GM21529 (cell line): ENCODE measurements around the gene ADRA1B.

Source experiments
- ATAC-seq: cut with Tn5 transposase; IDR thresholded peaks from one replicate; pipeline ENCODE4 v1.9.1; 2021; ENCODE audit not compliant: unreplicated experiment

Gene ADRA1B

GRCh38 chr5:159915904-159916840 is at the start of gene ADRA1B:
Gene ADRA1B (plus strand): TSS chr5:159916482. CDS start chr5:159916906, 424 bp downstream.
- ATAC-seq, result peak; percentile 74

DNA sequence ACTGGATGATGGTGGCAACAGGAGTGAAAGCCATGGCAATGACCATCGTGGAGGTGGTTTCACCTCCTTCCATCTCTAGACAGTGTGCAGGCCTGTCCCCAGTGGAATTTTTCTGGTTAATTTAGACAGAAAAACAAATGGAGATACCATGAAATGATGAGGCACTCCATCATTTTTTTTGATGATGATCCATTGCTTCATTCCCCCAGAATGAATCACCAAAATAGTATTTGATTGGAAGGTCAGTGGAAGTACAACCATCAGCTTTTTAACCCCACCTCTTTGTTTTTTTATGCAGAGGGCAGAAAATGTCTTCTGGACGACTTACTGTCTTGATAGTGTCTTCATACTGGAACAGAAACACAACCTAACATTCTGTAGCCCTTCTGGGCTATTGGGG is 42.6 kb upstream of the ADRA1B start:
- no peak for ATAC-seq

GRCh38 chr5:159874263-159874662 is 42.0 kb upstream of the ADRA1B start:
- ATAC-seq, result no peak

DNA sequence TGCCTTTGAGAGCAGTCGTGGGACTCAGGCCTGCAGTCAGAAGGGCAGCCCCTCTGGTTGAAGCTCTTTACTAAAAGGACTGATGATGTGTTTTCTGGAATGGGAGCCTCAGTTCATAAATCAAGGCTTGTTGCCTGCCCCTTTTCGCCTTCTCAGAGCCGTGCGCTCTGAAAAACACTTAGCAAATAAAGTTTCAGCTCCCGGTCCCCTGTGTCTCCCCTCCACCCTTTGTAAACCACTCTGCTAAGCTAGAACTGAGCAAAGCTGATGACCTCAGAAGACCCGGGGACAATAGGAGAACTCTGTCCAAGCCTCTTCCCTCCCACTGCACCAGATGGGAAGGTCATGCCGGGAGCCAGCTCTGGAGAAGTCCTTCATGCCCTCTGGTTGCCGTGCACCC is 39.3 kb upstream of the ADRA1B start:
- ATAC-seq, result no peak

DNA sequence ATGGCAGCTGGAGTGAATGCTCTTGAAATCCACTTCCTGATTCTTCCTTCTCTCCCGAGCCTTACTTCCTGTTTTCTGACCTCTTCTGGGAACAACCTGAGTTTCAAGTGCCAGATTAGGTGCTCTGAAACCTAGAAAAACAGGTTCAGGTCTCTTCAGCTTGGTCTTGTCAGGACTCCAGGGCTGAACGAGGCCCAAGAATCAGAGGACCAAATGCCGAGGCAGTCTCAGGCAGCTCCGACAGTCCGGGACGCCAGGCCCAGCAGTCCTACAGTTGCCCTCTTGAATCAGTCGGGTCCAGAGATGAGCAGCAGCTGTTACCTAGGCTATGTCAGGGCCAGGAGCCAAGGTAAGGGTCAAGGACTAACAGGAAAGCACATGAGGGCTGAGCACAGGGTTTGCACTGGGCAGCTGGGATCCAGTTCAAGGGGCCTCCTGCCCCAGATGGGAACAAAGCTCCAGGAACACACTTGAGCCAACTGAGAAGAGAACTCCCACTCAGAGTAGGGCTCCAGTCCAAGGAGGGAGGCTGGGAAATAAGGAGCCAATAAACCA is 38.3 kb upstream of the ADRA1B start:
- ATAC-seq, result no peak

DNA sequence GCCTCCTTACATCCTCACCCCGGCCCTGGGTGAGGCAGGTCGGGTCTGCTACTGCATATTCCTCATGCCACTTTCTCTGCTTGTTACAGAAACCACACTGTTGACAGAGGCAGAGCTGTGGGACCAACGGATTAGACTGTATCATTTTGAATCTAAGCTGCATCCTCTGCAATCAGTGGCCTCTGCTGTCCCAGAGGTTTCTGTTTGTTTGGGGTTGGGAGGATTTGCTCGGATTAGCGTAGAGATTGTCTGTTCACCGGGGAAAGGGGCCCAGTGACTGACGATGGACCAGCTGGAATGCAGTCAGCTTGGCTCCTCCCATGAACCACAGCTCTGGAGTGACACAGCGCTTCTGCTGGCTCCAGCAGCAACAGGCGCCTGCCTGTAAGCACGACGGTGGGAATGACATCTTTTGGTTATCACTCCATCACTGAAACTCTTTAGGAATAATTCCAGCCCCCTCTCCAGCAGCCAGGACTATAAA is 37.3 kb upstream of the ADRA1B start:
- ATAC-seq, result no peak

DNA sequence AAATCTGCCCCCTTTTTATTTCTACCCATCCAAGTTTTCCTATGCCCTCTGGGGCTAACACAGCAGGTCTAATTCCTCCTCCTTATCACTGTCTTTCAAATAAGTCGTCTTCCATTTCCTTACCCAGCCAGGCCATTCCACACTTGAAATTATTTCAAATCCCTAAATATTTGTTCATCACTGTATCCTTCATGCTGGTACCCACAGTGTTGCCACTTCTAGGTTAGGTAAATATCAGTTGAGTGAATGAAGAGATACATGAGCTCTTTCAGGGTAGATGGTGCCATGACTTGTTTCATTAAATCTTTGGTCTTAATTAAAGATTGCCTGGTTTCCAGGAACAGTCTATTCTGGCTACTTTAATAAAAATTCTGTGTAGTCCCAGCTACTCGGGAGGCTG is 35.6 kb upstream of the ADRA1B start:
- ATAC-seq, result no peak

DNA sequence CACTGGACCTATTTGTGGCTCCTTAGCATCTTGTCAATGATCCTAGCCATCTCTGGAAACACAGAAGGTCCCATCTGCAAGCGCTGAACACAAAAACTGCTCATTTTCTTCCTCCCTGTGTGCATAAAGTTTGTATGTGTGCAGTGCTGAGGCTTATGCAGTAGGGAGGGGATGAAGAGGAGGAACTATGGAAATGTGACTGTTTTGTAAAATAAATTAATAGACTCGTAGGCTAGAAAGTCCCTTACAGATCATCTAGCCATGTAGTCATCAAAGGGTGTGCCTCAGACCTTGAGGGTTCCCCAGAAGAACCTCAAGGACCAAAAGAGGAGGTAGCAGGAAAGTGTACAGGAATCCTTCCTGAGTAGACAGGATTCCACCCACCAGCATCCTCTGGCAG is 34.3 kb upstream of the ADRA1B start:
- no peak for ATAC-seq

- no peak for ATAC-seq
Observed at GRCh38 chr5:159883522-159883950, 32.7 kb upstream of the ADRA1B start.

DNA sequence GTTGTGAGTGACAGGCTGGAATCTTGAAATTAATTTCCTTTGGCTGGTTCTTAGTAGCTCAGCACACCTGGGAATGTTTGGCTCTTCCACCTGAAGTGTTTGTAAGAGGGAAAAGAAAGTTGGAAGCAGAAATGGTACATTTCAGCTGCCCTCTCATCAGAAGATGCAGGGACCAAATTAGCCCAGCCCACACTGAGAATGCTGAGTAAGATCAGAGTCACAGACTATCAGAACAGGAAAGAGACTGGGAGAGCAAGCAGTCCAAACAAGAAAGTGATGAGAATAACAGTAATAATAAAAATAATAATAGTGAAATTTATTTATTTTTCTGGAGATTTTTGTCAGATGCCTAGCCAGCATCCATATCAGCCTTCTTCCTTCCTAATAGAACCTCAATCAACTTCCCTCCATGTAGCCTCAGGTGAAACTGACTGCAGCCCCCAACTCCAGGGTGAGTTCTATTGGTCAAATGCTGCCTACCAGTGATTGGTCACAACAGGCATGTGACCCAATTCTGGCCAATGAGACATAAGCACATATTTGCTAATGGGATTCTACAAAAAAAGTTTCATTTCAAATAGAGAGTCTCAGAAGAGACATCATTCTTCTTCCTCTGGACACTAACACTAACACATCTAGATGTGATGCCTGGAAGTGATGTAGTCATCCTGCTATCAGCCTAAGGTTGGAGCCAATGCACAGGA is 31.2 kb upstream of the ADRA1B start:
- no peak for ATAC-seq

DNA sequence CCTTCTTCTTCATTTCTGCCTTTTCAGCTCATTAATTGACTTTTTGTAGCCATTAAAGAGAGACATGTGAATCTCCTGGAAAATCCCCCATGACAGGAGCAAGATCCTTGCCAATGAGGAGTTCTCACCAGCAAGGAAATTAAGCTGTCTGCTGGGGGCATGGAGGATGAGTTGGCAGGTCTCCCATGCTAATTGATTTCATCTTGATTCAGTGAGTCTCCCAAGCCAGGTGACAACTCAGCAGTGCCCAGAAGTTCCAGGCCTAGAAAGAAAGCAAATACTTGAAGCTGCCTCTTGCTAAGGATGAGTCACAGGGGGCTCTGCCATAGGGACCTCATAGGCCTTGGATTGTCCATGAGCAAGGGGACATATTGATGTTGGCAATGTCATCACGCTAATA is 30.0 kb upstream of the ADRA1B start:
- ATAC-seq, result no peak

- ATAC-seq, result no peak
Observed at GRCh38 chr5:159887050-159887449, 29.2 kb upstream of the ADRA1B start.

GRCh38 chr5:159888860-159889259 is 27.4 kb upstream of the ADRA1B start:
- ATAC-seq, result no peak

DNA sequence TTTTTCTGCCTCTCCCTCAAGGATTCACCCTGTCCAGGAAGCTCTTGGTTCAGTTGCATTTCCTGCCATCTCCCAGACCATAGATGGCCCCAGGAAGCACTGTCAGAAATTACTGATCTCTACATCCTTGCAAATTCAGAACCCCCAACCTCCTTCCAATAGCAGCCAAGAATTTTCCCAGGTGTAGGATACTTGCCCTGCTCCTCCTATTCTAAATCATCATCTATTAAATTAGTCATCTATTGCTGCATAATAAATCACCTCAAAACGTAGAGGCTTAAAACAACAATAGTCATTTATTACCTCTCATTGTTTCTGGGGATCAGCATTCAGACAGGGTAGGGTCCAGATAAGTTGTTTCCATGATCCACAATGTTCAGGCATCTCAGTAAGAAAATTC is 26.1 kb upstream of the ADRA1B start:
- no peak for ATAC-seq

GRCh38 chr5:159891371-159891770 is 24.9 kb upstream of the ADRA1B start:
- ATAC-seq, result no peak

DNA sequence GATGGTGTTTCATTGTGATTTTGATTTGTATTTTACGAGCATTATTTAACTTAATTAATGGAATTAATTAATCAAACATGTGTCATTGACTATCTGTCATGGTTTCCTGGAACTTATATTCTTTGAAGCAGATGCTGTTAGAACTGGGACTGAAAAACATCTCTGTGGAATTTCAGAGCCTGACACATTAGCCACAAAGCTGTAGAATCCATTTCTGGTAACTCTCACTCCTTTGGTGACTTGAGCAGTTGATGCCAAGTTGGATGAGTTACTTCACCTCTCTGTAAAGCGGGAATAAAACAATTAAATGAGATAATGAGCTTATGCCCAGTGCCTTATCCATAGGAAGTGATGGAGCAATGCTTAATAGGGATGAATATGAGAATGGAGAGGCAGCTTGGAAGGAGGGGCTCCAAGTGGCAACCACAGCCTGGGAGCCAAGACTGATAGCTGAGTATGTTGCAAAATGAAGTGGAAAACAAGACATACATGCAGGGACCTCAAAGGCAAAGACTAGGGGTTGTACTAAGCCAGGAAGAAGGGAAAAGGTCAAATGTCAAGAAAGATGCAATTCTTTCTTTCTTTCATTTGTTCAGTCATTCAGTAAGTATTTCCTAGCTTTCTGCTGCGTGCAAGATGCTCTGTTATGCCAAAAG is 23.1 kb upstream of the ADRA1B start:
- no peak for ATAC-seq

DNA sequence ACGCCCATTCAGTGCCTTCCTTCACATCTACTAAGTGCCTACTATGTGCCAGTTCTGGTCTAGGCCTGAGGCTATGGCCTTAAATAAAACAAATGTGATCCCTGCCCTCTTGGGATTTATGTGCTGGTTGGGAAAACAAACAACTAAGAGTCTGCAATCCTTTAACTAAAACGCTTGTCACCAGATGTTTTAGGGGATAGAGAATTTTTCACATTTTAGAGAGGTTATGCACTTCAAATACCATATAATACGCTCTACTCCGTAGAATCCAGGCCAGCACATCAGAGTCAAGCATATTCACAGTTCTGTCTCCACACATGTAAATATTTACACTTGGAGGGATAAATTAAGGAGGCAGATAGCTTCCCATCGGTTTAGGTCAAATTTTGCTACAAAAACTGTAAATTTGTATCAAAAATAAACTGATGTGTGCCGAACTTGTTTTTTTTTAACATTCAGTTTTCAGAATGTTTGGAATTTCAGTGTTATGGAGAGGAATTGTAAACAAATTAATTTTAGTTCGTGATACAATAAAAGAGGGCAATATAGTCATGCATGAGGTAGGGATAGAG is 22.0 kb upstream of the ADRA1B start:
- ATAC-seq, result no peak

DNA sequence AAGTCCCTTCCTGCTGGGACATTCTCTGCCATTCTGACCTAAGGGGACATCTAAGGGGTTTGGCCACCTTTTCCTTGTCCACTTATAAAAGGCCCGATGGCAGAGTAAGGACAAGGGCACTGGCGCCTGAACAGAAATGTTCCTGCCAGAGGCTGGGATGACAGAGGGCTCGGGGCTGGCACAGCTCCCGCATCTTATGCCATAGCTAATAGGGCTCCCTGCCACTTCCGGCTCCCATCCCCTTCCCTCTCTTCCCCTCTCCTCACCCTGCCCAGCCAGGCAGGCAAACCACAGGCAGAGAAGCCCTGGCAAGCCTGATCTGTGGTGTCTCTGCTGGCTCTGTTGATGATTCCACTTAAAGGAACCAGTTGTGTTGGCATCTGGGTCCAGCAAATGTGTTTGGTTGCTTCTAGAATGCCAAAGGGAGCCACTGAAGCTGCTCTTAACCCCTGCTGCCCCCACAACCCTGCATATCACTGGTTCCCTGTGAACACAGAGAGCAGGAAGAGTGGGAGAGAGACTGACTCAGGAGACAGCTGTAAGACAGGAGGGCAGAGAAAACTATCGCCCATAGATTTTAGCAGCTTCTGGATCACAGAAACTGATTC is 18.4 kb upstream of the ADRA1B start:
- ATAC-seq, result no peak

DNA sequence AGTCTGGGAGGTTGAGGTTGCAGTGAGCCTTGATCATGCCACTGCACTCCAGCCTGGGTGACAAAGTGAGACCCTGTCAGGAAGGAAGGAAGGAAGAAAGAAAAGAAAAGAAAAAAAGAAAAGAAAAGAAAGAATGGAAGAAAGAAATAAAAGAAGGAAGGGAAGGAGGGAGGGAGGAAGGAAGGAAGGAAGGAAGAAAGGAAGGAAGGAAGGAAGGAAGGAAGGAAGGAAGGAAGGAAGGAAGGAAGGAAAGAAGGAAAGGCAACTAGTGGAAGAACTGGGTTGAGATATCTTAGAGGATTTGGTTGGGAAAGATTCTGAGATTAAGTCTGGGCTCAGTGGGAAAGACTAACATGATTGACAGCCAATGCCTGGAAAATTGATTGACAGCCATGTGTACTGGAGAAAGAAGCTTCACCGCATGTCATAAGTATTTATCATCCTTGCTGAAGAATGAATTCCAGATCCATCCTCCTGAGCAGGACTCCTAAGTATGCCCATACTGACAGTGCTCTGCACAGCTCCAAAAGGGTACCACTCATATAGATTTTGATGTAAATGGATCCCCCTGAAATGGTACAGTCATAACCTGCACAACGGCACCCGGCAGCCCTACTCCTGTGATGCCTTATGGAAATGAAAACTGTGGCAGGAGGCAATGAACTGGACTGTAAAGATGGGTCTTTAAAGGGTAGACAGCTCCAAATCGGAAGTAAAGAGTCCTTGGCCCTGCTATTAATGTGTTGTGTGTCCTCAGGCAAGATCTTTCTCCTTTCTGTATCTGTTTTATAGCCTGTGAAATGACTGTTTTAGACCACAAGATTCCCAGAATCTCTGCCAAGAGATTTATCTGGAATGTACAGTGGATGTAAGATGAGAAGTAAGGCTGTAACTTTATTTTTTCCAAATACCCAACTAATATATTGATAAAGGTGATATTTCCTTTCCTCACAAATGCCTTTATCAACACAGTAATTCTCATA is 16.9 kb upstream of the ADRA1B start:
- no peak for ATAC-seq
